Renal cortical epithelial cell (primary cell): Measurements from ENCODE around the gene KIN. TPM values are rescaled to one million over a fixed set of nuclear protein-coding genes. Genes with fewer than 3 reads are reported as not detected.
"Not testable (repeated sequence)": the region's sequence is repeated elsewhere in the genome, so short reads cannot be mapped to it uniquely, and the experiment has no call there.

Experiments
- DNase-seq: peaks from one replicate; pipeline ENCODE4 v3.0.0-alpha.2; 2011; ENCODE audit warnings: low read depth
- total RNA-seq: library from RNA; depleted of rRNA; stranded (reverse); fragments of >200 nt; gene quantifications from 2 replicates; pipeline ENCODE4 v1.2.3, GENCODE V29; 2014

The KIN gene
- total RNA-seq, 1 donor from 2014 or later: 7.6 TPM

DNA sequence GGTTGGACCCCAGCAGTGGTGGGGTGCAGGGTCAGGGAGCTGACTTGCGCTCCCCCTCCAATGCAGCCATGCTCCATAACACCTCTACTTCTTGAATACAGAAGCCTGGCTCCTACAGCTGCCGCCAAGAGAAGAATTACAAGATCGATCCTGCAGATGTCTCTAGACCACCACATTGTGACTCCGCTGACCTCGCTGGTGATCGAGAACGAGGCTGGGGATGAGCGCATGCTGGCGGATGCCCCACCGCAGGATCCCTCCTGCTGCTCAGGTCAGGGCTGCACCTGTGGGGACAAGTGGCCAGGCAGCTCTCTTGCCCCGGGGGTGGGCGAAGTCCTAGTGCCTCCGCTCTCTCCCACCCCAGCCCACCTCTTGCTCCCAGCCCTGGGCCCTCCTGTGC, 53.0 kb downstream of the KIN start:
- no peak for DNase-seq

GRCh38 chr10:7722927-7723529, 64.8 kb downstream of the KIN start:
- DNase-seq: no peak

DNA sequence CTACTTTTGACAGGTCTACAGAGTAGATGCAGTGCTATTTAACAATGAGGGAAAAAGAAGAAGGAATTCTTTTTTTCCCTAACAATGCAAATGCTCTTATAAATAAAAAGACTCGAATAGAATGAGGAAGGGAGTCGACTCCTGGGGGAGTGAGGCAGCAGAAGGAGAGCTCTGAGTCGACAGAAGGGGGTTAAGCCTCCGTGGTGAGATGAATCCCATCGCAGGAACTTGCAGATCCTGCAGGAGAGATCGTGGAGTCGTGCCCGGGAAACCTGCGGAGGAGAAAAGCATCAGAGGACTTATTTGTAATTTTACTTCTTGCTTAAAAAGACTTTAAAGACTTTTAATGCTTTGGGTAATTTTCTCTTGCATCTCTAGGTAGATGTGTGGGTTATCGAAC, 67.3 kb downstream of the KIN start:
- DNase-seq: no peak

DNA sequence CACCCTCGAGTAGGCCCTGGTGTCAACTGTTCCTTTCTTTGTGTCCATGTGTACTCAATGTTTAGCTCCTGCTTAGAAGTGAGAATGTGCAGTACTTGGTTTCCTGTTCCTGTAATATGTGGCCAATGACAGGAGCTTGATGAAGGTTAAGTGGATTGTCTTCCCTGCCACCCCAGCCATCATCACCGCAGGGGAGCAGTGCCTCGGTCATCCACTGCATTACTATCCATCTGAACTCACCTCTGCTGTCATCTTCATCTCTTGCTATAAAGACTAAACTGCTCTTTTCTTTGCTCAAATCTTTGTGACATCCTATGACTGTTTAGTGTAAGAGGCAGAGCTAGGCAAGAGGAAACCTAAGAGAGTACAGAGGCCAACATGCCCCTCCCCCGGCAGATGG, 69.1 kb downstream of the KIN start:
- DNase-seq: no peak

GRCh38 chr10:7717767-7718166, 70.0 kb downstream of the KIN start:
- DNase-seq: no peak

DNA sequence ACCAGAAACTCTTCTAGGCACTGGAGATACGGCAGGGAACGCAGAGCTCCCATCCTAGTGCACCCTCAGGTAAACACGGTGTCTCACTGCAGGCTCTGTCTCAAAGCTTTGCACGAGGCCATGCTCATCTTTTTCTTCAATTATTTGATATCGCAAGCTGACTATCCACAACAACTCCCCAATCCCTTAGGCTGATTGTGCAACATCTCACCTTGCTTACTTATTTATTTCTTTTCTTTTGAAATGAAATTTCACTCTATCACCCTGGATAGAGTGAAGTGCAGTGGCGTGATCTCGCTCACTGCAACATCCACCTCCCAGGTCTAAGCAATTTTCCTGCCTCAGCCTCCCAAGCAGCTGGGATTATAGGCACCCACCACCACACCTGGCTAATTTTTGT, 72.3 kb downstream of the KIN start:
- no peak for DNase-seq

- DNase-seq: not testable (repeated sequence)
Measured at GRCh38 chr10:7711075-7711474, 76.7 kb downstream of the KIN start.

GRCh38 chr10:7710446-7710845, 77.3 kb downstream of the KIN start:
- DNase-seq: no peak

- DNase-seq: no peak
Measured at GRCh38 chr10:7708832-7709231, 79.0 kb downstream of the KIN start.

- no peak for DNase-seq
Measured at GRCh38 chr10:7707858-7708622, 79.8 kb downstream of the KIN start.

DNA sequence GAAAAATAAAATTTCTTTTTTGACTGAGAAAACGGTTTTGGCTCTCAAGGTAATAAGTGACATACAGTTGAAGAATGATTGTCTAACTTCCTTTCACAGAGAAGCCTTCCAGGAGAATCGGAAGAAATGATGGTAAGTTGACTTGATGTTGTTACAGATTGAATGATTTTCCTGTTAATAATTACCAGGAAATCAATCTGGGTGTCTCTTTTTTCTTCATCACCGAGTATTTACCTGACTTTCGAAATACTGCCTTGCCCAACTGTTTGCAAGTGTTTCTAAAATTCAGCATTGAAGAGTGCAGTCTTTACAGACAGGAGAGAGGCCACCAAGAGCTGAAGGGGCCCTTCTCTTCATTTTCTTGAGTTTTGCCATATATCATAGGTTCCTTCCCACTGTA, 80.7 kb downstream of the KIN start:
- DNase-seq: peak; percentile 92

GRCh38 chr10:7706534-7707073, 81.2 kb downstream of the KIN start:
- DNase-seq: no peak

- no peak for DNase-seq
Measured at GRCh38 chr10:7705341-7705740, 82.5 kb downstream of the KIN start.

DNA sequence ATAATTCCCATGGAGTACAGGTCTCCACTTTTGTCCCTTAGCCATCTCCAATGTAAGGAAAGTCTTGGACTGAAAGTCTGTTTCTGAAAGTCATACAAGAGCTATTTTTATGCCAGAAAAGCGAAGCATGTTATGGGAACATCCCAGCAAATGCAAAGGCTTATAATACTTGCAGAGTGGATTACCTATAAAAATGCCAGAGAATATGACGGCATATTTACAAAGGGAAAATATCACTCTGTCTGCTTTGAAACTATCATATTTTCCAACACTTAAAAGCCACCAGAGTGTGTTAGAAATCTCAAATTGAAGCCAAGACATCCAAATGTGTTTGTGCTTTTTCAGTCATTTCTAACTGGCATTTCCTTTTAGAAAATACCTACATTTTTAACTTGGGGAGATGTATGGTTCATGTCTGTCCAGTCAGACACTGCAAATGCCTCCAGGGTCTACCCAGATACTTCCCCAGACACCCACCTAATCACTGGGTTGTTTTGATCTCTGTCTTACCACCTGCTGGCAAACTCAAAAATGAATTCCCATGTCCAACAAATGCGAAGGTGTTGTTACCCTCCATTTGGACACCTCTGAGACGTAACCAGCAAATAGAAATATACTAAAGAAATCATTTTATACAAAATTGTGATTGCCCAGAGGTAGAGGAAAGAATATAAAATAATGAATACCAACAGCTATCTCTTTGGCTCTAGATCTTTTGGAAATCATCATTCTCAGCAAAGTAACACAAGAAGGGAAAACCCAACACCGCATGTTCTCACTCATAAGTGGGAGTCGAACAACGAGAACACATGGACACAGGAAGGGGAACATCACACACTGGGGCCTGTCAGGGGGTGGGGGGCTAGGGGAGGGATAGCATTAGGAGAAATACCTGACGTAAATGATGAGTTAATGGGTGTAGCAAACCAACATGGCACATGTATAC, 83.4 kb downstream of the KIN start:
- no peak for DNase-seq

GRCh38 chr10:7703140-7703539, 84.7 kb downstream of the KIN start, which contains the start of gene ITIH2:
Gene ITIH2 (plus strand): TSS chr10:7703316. CDS start chr10:7703435, 119 bp downstream.
- no peak for DNase-seq

DNA sequence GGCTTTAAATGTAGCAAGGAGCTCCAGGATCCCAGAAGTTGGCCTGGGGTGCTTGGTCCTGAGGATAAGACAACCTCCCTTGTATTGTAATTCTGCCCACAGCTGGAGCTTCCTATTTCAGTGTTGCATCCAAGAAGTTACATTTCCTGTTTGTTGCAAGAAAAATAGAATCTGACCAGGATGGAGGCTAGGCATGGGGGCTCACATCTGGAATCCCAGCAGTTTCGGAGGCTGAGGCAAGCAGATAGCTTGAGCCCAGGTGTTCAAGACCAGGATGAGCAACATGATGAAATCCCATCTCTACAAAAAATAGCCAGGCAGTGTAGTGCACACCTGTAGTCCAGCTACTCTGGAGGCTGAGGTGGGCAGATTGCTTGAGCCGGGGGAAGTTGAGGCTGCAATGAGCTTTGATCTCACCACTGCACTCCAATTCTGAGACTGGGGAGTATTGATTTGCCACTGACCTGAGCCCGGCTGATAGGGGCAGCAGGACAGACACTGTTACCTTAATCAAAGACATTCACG, 85.4 kb downstream of the KIN start:
- no peak for DNase-seq

GRCh38 chr10:7701158-7701742, 86.5 kb downstream of the KIN start:
- DNase-seq: no peak
